ENCODE measurements around the gene PIGR. TPM values are rescaled to one million over a fixed set of nuclear protein-coding genes. Genes with fewer than 3 reads are reported as not detected.

The PIGR gene
- total RNA-seq, 1 experiment from 2014 or later = not detected

DNA sequence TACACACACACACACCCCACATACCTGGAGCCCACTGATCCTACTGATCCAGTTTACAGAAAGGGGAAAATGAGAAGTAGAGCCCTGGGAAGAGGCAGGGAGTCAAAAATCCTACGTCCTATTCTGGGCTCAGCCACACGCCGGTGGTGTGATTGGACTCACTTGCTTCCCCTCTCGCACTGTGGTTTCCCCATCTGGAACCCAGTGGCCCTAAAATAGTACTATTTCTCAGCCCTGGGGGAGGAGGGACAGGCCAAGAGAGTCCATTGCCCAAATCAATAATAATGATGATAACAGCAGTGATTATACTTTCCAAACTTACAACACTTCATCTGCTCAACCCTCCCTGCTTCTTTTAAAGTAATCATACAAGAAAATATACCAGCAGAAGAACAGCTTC lies 2.9 kb upstream of the PIGR start:
- H4K20me1 ChIP-seq (ENCODE audit: low read length) = no peaks in the 10 kb centered on the region
- no peaks in the 10 kb centered on the region for H3K36me3 ChIP-seq (ENCODE audit: low read depth, low read length)
- ATAC-seq (no peak), DNase-seq (no peak)
- ChIA-PET CTCF (no interaction called here), POLR2A (ENCODE audit: unreplicated experiment) (no interaction called here)
- H3K9me2 ChIP-seq (replicated peaks; ENCODE audit: low read length) = no peaks in the 10 kb centered on the region
- no TSS peak for BruUV-seq (replicated peaks)
- no peaks in the 10 kb centered on the region for H3F3A ChIP-seq (ENCODE audit: low read length, unreplicated experiment)
- no peak overlapping the region for H3K4me2 ChIP-seq (ENCODE audit: low read length)
- no peak overlapping the region for H3K27ac ChIP-seq (ENCODE audit: low read length)
- no peaks in the 10 kb centered on the region for H3K9me3 ChIP-seq (ENCODE audit: low read length)
- H3K4me1 ChIP-seq (ENCODE audit: insufficient read depth, low read length) = no peaks in the 10 kb centered on the region
- TF ChIP-seq EZH2 (IDR thresholded peaks at IDR 0.05; ENCODE audit: low read length, unreplicated experiment) (no peak), EZH2phosphoT487 (IDR thresholded peaks at IDR 0.05; ENCODE audit: borderline replicate concordance, low read length) (no peak)
- TF ChIP-seq, protein P1, sequence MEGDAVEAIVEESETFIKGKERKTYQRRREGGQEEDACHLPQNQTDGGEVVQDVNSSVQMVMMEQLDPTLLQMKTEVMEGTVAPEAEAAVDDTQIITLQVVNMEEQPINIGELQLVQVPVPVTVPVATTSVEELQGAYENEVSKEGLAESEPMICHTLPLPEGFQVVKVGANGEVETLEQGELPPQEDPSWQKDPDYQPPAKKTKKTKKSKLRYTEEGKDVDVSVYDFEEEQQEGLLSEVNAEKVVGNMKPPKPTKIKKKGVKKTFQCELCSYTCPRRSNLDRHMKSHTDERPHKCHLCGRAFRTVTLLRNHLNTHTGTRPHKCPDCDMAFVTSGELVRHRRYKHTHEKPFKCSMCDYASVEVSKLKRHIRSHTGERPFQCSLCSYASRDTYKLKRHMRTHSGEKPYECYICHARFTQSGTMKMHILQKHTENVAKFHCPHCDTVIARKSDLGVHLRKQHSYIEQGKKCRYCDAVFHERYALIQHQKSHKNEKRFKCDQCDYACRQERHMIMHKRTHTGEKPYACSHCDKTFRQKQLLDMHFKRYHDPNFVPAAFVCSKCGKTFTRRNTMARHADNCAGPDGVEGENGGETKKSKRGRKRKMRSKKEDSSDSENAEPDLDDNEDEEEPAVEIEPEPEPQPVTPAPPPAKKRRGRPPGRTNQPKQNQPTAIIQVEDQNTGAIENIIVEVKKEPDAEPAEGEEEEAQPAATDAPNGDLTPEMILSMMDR (conservative IDR thresholded peaks at IDR 0.05; ENCODE audit: low read depth, low read length) = no peak
- peaks cover 9% of the 10 kb centered on the region; the same call in 1 of the 2 replicates for H3K27me3 ChIP-seq (ENCODE audit: low read length)
- no peak overlapping the region for H2AFZ ChIP-seq (ENCODE audit: low read length)
- H3K4me3 ChIP-seq (ENCODE audit: low read length) = no peak overlapping the region
- H3K9ac ChIP-seq (ENCODE audit: low read length) = no peak overlapping the region
- H3K79me2 ChIP-seq (ENCODE audit: low read length) = no peaks in the 10 kb centered on the region
- intact Hi-C loops (cut with micrococcal nuclease) = no loop called here

GRCh38 chr1:206947255-206947654 lies 989 bp upstream of the PIGR start:
- Histone ChIP-seq H4K20me1 (ENCODE audit: low read length) (no peaks in the 10 kb centered on the region), H3K79me2 (ENCODE audit: low read length) (no peaks in the 10 kb centered on the region), H3F3A (ENCODE audit: low read length, unreplicated experiment) (no peaks in the 10 kb centered on the region), H3K27ac (ENCODE audit: low read length) (no peak overlapping the region), H3K4me1 (ENCODE audit: insufficient read depth, low read length) (no peaks in the 10 kb centered on the region), H3K36me3 (ENCODE audit: low read depth, low read length) (no peaks in the 10 kb centered on the region), H3K27me3 (ENCODE audit: low read length) (peaks cover 19% of the 10 kb centered on the region; the same call in 1 of the 2 replicates), H3K9ac (ENCODE audit: low read length) (no peak overlapping the region), H3K4me3 (ENCODE audit: low read length) (no peak overlapping the region), H3K9me3 (ENCODE audit: low read length) (no peaks in the 10 kb centered on the region), H2AFZ (ENCODE audit: low read length) (no peak overlapping the region), H3K9me2 (replicated peaks; ENCODE audit: low read length) (no peaks in the 10 kb centered on the region), H3K4me2 (ENCODE audit: low read length) (no peak overlapping the region)
- TF ChIP-seq EZH2 (IDR thresholded peaks at IDR 0.05; ENCODE audit: low read length, unreplicated experiment) (no peak), EZH2phosphoT487 (IDR thresholded peaks at IDR 0.05; ENCODE audit: borderline replicate concordance, low read length) (no peak)
- TF ChIP-seq, protein P1 (conservative IDR thresholded peaks at IDR 0.05; ENCODE audit: low read depth, low read length) = no peak
- intact Hi-C loops (cut with micrococcal nuclease) = no loop called here
- ATAC-seq (no peak), DNase-seq (no peak)
- BruUV-seq (replicated peaks) = no TSS peak
- ChIA-PET POLR2A (ENCODE audit: unreplicated experiment) (no interaction called here), CTCF (no interaction called here)

GRCh38 chr1:206945779-206946178 lies 487 bp downstream of the PIGR start:
- Histone ChIP-seq H3K36me3 (ENCODE audit: low read depth, low read length) (no peaks in the 10 kb centered on the region), H3K4me2 (ENCODE audit: low read length) (no peak overlapping the region), H3K9ac (ENCODE audit: low read length) (no peak overlapping the region), H2AFZ (ENCODE audit: low read length) (no peak overlapping the region), H3K27me3 (ENCODE audit: low read length) (peaks cover 19% of the 10 kb centered on the region; the same call in 1 of the 2 replicates), H4K20me1 (ENCODE audit: low read length) (no peaks in the 10 kb centered on the region), H3K79me2 (ENCODE audit: low read length) (no peaks in the 10 kb centered on the region), H3K9me3 (ENCODE audit: low read length) (no peaks in the 10 kb centered on the region), H3K27ac (ENCODE audit: low read length) (no peak overlapping the region), H3F3A (ENCODE audit: low read length, unreplicated experiment) (no peaks in the 10 kb centered on the region), H3K4me3 (ENCODE audit: low read length) (no peak overlapping the region), H3K4me1 (ENCODE audit: insufficient read depth, low read length) (no peaks in the 10 kb centered on the region), H3K9me2 (replicated peaks; ENCODE audit: low read length) (no peaks in the 10 kb centered on the region)
- intact Hi-C loops (cut with micrococcal nuclease) = no loop called here
- no peak for TF ChIP-seq EZH2phosphoT487 (IDR thresholded peaks at IDR 0.05; ENCODE audit: borderline replicate concordance, low read length)
- TF ChIP-seq, protein P1 (conservative IDR thresholded peaks at IDR 0.05; ENCODE audit: low read depth, low read length) = no peak
- TF ChIP-seq EZH2 (IDR thresholded peaks at IDR 0.05; ENCODE audit: low read length, unreplicated experiment) = no peak
- CTCF ChIA-PET = no interaction called here
- ATAC-seq = no peak
- DNase-seq = no peak
- no TSS peak for BruUV-seq (replicated peaks)
- POLR2A ChIA-PET (ENCODE audit: unreplicated experiment) = no interaction called here

Data from PC-3 (cell line).